ENCODE measurements around the gene LRP3.

The LRP3 gene

GRCh38 chr19:33246709-33247440 is 52.7 kb downstream of the LRP3 start:
- POLR2A ChIA-PET, result no interaction called here
- TF ChIP-seq CTCF (IDR thresholded peaks at IDR 0.05; ENCODE audit: insufficient read depth, low read length, missing control alignments), result no peak
- H3K4me3 ChIP-seq (ENCODE audit: low read depth, low read length), result no peak overlapping the region
- CTCF ChIA-PET, result interaction anchor here (1.1 to 3.3 kb wide), 6 partner anchors 11 to 173 kb away, joined by 3 to 16 read pairs (median 5); no protein-coding TSS in a partner anchor
- no peak for DNase-seq (ENCODE audit: low read depth, low spot score)

- ChIA-PET CTCF (interaction anchor here (2.2 to 3.3 kb wide), 2 partner anchors 12 to 158 kb away, joined by 14 to 16 read pairs; no protein-coding TSS in a partner anchor), POLR2A (no interaction called here)
- no peak for DNase-seq (ENCODE audit: low read depth, low spot score)
- no peak for TF ChIP-seq CTCF (IDR thresholded peaks at IDR 0.05; ENCODE audit: insufficient read depth, low read length, missing control alignments)
- no peak overlapping the region for H3K4me3 ChIP-seq (ENCODE audit: low read depth, low read length)
Observed at GRCh38 chr19:33247441-33247819, 53.3 kb downstream of the LRP3 start.

- CTCF ChIA-PET, result interaction anchor here (2.2 to 3.3 kb wide), 2 partner anchors 13 to 158 kb away, joined by 14 to 16 read pairs; no protein-coding TSS in a partner anchor
- TF ChIP-seq CTCF (IDR thresholded peaks at IDR 0.05; ENCODE audit: insufficient read depth, low read length, missing control alignments), result no peak
- POLR2A ChIA-PET, result no interaction called here
- DNase-seq (ENCODE audit: low read depth, low spot score), result no peak
- H3K4me3 ChIP-seq (ENCODE audit: low read depth, low read length), result no peak overlapping the region
Observed at GRCh38 chr19:33248104-33248503, 54.0 kb downstream of the LRP3 start.

GRCh38 chr19:33248553-33248953 is 54.4 kb downstream of the LRP3 start:
- no peak overlapping the region for H3K4me3 ChIP-seq (ENCODE audit: low read depth, low read length)
- TF ChIP-seq CTCF (IDR thresholded peaks at IDR 0.05; ENCODE audit: insufficient read depth, low read length, missing control alignments), result no peak
- ChIA-PET POLR2A (no interaction called here), CTCF (no interaction called here)
- no peak for DNase-seq (ENCODE audit: low read depth, low spot score)

GRCh38 chr19:33248954-33249613 is 55.0 kb downstream of the LRP3 start:
- H3K4me3 ChIP-seq (ENCODE audit: low read depth, low read length), result no peak overlapping the region
- ChIA-PET POLR2A (no interaction called here), CTCF (no interaction called here)
- no peak for DNase-seq (ENCODE audit: low read depth, low spot score)
- TF ChIP-seq CTCF (IDR thresholded peaks at IDR 0.05; ENCODE audit: insufficient read depth, low read length, missing control alignments), result no peak

- no peak overlapping the region for H3K4me3 ChIP-seq (ENCODE audit: low read depth, low read length)
- CTCF ChIA-PET, result no interaction called here
- DNase-seq (ENCODE audit: low read depth, low spot score), result no peak
- POLR2A ChIA-PET, result no interaction called here
- no peak for TF ChIP-seq CTCF (IDR thresholded peaks at IDR 0.05; ENCODE audit: insufficient read depth, low read length, missing control alignments)
Observed at GRCh38 chr19:33249740-33250366, 55.7 kb downstream of the LRP3 start.

Measured in AG04449 (cell line).